Activated T-cell treated with anti-CD3 and anti-CD28 coated beads, Interleukin-2, amount 50 U/mL, for 4 hours (primary cell): Measurements from ENCODE around the gene STAT1. TPM values are rescaled to one million over a fixed set of nuclear protein-coding genes. Genes with fewer than 3 reads are reported as not detected.
"Not testable (repeated sequence)": the region's sequence is repeated elsewhere in the genome, so short reads cannot be mapped to it uniquely, and the experiment has no call there.

Experiments used
- ATAC-seq, 2 donors: fragments of 200-7000 bp; cut with Tn5 transposase; one replicate each; pipeline ENCODE4 v1.10.0; 2021
- DNase-seq: peaks from one replicate; pipeline ENCODE4 v3.0.0-alpha.2; 2020
- H3K27me3 Mint-ChIP-seq: one replicate; pipeline ENCODE4 v1.8.0; 2021; ENCODE audit warnings: low read depth, mixed read lengths
- H3K36me3 Mint-ChIP-seq: one replicate; pipeline ENCODE4 v1.8.0; 2022; ENCODE audit warnings: mixed read lengths; ENCODE audit not compliant: insufficient read depth
- H3K4me1 Mint-ChIP-seq: one replicate; pipeline ENCODE4 v1.8.0; 2021; ENCODE audit warnings: low read depth, mixed read lengths
- H3K4me3 Mint-ChIP-seq: one replicate; pipeline ENCODE4 v1.8.0; 2021; ENCODE audit warnings: mild to moderate bottlenecking, moderate library complexity, mixed read lengths
- H3K9me3 Mint-ChIP-seq: one replicate; pipeline ENCODE4 v1.8.0; 2021; ENCODE audit warnings: mixed read lengths
- total RNA-seq, 3 donors: library from RNA; stranded (reverse); gene quantifications; one replicate each; pipeline ENCODE4 v1.2.1, GENCODE V29; 2021

STAT1 gene
- total RNA-seq, 3 donors from 2014 or later = 222 to 278 (median 268) TPM

DNA sequence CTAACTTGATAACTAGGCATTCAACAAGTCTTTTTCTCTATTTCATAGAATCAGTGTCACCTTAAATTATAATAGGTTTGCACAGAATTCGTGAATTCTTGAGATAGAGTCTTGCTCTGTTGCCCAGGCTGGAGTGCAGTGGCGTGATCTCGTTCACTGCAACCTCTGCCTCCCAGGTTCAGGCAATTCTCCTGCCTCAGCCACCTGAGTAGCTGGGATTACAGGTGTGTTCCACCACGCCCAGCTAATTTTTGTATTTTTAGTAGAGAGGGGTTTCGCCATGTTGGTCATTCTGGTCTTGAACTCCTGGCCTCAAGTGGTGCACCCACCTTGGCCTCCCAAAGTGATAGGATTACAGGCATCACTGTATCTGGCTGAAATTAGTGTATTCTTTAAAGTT lies 52.9 kb downstream of the STAT1 start:
- H3K27me3 Mint-ChIP-seq, ATAC-seq, DNase-seq, H3K9me3 Mint-ChIP-seq, H3K4me3 Mint-ChIP-seq: not testable (repeated sequence)
- Mint-ChIP-seq H3K36me3 (peaks cover 49% of the 10 kb centered on the region), H3K4me1 (peaks cover 17% of the 10 kb centered on the region)

DNA sequence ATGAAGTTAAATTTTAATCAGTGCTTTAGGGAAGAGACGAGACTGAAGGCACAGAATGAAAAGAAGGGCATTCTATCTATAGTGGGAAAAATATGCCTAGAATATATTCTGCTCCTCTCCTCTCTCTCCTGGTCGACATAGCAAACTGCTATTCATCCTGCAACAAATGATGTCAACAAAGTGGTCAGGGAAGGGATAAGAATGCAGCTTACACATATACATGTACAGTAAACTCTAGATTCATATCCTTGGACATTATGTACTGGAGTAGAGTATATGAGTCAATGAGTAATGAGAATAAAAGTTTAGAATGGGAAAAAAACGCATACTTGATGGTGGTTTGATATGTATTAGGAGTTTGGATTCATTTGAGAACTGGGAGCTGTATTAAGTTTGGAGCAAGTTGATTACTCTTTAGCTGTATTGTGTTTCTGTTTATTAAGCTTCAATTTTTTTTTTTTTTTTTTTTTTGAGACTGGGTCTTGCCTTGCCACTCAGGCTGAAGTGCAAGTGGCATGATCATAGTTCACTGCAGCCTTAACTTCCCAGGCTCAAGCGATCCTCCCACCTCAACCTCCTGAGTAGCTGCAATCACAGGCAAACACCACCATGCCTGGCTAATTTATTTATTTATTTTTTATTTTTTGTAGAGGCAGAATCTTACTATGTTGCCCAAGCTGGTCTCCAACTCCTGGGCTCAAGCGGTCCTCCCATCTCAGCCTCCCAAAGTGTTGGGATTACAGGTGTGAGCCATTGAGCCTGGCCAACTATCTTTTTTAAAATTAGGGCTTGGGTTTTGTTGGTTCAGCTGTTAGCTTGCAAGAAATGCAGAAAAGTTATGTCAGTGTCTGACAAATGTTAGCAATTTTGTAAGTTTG lies 53.8 kb downstream of the STAT1 start:
- ATAC-seq (no peak), DNase-seq (no peak)
- Mint-ChIP-seq H3K9me3 (no peaks in the 10 kb centered on the region), H3K4me3 (no peak overlapping the region), H3K36me3 (peaks cover 53% of the 10 kb centered on the region), H3K4me1 (peaks cover 16% of the 10 kb centered on the region), H3K27me3 (no peaks in the 10 kb centered on the region)

DNA sequence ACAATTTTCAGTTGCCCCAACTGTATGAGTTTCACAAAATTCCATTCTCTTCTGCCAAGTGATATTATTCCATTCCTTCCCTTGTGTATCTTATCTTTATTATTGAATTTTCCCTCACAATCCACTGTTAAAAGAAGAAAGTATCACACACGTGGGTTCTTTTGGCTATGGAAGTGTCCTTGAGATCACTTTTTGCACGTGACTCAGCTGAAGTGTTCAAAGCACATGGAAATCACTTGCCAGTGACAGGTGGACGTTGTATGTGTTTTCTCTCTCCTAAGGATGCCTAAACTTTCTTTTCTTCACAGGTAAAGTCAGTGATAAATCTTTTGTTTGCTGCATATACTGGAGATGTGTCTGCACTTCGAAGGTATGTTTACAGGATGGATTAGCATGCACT lies 60.7 kb downstream of the STAT1 start:
- no peak overlapping the region for H3K4me3 Mint-ChIP-seq
- no peaks in the 10 kb centered on the region for H3K27me3 Mint-ChIP-seq
- H3K36me3 Mint-ChIP-seq = peaks cover 11% of the 10 kb centered on the region
- DNase-seq (no peak), ATAC-seq (no peak)
- H3K4me1 Mint-ChIP-seq = no peaks in the 10 kb centered on the region
- no peaks in the 10 kb centered on the region for H3K9me3 Mint-ChIP-seq

DNA sequence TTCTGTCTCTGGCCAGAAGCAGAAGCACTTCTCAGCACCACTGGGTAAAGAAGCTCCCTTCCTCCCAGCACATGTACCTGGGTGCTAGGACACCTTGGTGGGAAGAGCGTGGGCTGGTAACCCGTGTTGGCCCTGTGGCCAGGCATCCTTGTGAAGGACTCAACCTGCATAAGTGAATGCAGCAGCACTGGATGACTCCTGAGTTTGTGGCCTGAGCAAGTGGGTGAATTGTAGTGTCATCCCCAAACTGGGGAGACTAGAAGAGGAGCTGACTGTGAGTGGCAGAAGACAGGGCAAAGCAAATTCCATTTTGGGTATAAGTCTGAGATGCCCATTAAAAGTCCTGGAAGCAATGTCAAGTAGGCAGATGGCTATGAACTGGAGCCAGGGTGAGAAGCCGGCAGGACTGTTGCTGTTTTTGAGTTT lies 63.4 kb downstream of the STAT1 start:
- peaks cover under 1% of the 10 kb centered on the region for H3K36me3 Mint-ChIP-seq
- H3K27me3 Mint-ChIP-seq = no peaks in the 10 kb centered on the region
- H3K4me1 Mint-ChIP-seq = peaks cover 7% of the 10 kb centered on the region
- no peak for DNase-seq
- no peaks in the 10 kb centered on the region for H3K9me3 Mint-ChIP-seq
- ATAC-seq = no peak
- no peak overlapping the region for H3K4me3 Mint-ChIP-seq

DNA sequence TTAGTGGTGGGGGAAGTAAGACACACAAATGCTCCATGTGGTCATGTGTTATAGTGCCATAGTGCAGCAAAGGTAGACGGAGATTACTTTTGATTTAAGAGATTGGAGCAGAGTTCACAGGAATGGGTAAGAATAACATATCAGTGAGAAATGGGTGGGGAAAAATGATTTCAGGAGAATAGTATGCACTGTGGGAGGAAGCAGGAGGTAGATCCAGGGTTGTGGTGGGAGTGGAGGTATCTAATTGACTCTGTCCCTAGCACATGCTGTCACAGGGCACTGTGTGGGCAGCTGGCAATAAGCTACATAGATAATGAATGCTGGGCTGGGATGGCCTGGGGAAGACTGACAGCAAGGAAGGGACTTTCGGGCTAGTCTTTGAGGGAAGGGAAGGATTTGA lies 65.3 kb downstream of the STAT1 start:
- Mint-ChIP-seq H3K27me3 (no peaks in the 10 kb centered on the region), H3K4me3 (no peak overlapping the region)
- no peak for DNase-seq

DNA sequence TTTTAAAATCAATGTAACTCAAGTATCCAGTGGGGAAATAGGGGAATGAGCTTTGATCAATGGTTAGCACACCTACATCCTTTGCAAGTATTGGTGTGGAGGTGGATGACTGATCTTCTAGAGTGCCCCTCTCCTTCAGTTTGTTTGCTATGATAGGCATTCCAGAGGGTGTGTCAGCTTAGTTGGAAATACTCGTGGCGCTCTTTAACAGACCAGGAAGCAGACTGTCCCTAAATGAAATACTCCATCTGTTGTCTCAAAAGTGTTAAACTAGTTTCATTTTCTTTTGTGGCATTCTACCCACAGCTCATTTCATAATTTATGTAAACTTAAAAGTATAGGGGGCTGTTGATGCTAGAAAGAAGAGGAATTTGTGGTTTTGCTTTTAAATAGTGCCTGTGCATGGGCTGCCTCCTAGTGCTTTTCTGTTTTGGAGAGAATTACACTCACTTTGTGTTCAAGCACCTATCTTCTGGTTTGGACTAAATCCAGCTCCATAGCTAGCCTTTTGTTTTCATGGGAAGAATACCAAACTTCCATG lies 66.2 kb downstream of the STAT1 start:
- DNase-seq (no peak), ATAC-seq (peak; percentile 79 to 87)
- Mint-ChIP-seq H3K27me3 (no peaks in the 10 kb centered on the region), H3K4me3 (no peak overlapping the region), H3K4me1 (peaks cover 11% of the 10 kb centered on the region), H3K9me3 (no peaks in the 10 kb centered on the region), H3K36me3 (peaks cover 2% of the 10 kb centered on the region)

More for the DNA sequence above, 65.3 kb downstream of the STAT1 start:
- Mint-ChIP-seq H3K4me1 (peaks cover 11% of the 10 kb centered on the region), H3K36me3 (peaks cover 2% of the 10 kb centered on the region), H3K9me3 (no peaks in the 10 kb centered on the region)
- ATAC-seq = peak in 1 of 2 donors; percentile 23

DNA sequence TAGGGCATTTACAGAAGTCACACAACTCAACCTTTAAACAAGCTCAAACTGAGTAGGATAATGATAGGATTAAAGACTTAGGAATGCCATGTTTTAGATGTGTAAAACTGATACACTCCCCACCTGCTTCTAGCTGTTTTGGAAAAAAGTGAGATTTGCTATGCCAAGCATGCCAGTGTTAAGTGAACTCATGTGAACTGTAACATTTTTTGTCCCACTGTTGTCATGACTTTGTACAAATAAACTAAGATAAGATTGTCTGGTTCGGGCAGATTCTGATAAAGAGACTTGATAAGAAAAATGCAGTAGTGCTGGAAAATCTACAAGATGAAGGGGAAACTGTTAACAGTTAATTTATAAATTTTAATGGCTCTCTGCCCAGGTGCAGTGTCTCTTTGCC lies 66.8 kb downstream of the STAT1 start:
- Mint-ChIP-seq H3K9me3 (no peaks in the 10 kb centered on the region), H3K36me3 (peaks cover 2% of the 10 kb centered on the region), H3K4me3 (no peak overlapping the region), H3K27me3 (no peaks in the 10 kb centered on the region), H3K4me1 (peaks cover 11% of the 10 kb centered on the region)
- no peak for ATAC-seq
- DNase-seq = no peak

DNA sequence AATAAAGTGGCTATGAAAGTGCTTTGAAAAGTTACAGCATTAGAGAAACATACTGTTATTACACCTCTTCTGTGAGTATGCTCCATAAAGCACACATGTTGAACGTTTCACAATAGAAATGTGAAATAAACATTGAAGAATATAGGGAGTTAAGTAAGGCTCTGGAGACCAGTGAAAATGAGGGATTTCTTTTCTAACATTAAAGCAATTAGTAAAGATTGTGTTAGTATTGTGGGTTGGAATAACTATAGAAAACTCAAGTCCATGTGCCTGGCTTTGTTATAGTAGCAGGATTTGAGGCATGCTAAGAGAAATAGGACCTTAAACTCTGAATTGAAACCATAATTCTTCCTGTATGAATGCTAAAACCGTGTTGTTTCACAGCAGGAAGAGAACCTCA lies 70.3 kb downstream of the STAT1 start:
- no peak overlapping the region for H3K4me3 Mint-ChIP-seq
- no peak for DNase-seq
- H3K36me3 Mint-ChIP-seq = peaks cover 4% of the 10 kb centered on the region
- H3K9me3 Mint-ChIP-seq = no peaks in the 10 kb centered on the region
- H3K27me3 Mint-ChIP-seq = no peaks in the 10 kb centered on the region
- ATAC-seq = no peak
- H3K4me1 Mint-ChIP-seq = peaks cover 11% of the 10 kb centered on the region

DNA sequence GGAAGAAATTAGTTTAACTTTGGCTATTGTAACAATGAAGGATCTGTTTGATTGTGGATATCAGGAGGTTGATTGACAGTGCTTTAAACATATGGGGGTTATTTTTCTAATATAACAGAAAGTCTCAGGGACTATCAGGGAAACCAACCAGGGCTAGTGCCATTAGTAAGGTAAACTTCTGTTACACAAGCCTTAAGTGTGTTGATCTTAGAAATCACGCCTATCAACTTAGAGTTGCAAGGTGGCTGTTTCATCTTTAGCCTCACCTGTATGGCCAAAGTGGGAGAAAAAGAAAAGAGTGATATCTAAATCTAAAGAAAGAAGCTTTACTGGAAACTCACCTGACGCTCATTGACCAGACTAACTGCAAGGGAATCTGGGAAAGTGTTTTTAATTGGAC lies 71.3 kb downstream of the STAT1 start:
- Mint-ChIP-seq H3K9me3 (no peaks in the 10 kb centered on the region), H3K4me3 (no peak overlapping the region), H3K27me3 (no peaks in the 10 kb centered on the region), H3K4me1 (peaks cover 12% of the 10 kb centered on the region), H3K36me3 (peaks cover 4% of the 10 kb centered on the region)
- ATAC-seq (no peak), DNase-seq (no peak)

DNA sequence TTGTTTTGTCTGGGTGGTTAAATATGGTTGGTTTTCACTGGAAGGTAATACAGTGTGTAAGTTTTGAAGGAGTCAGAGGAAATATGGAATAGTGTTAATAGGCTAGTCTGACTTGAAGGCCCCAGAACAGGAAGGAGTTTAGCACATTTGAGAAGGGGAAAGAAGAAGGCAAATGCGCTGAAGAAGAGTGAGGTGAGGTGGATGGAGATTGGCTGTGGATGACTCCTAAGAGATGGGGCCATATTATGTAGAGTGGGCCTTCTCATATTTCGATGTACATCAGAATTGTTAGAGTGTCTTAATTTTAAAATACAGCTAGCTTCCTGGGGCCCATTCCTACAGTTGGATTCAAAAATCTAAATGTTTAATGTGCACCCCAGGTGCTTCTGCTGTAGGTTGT lies 72.4 kb downstream of the STAT1 start:
- no peak for ATAC-seq
- Mint-ChIP-seq H3K9me3 (no peaks in the 10 kb centered on the region), H3K27me3 (no peaks in the 10 kb centered on the region), H3K4me3 (no peak overlapping the region), H3K4me1 (peaks cover 10% of the 10 kb centered on the region), H3K36me3 (peaks cover 4% of the 10 kb centered on the region)
- DNase-seq = no peak

DNA sequence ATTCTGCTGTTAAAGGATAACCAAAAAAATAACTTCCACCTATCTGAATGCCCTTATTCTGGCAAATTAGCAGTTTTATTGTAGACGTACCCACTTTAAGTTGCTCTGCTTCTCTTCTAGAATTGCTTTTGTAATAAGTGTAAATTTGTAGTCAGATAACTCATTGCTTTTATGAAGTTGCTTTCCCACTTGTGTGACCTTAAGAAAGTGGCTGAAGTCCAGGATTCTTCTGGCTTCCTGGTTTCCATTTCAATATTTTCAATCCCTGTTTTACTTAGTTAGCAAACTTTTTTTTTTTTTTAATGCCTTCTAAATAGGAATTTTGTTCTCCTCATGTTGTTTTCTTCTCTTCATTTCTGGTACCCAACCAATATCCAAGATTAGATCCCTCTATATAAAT lies 73.5 kb downstream of the STAT1 start:
- no peaks in the 10 kb centered on the region for H3K27me3 Mint-ChIP-seq
- ATAC-seq (no peak), DNase-seq (no peak)
- no peak overlapping the region for H3K4me3 Mint-ChIP-seq
- H3K36me3 Mint-ChIP-seq = peaks cover 4% of the 10 kb centered on the region
- H3K4me1 Mint-ChIP-seq = peaks cover 5% of the 10 kb centered on the region
- no peaks in the 10 kb centered on the region for H3K9me3 Mint-ChIP-seq

DNA sequence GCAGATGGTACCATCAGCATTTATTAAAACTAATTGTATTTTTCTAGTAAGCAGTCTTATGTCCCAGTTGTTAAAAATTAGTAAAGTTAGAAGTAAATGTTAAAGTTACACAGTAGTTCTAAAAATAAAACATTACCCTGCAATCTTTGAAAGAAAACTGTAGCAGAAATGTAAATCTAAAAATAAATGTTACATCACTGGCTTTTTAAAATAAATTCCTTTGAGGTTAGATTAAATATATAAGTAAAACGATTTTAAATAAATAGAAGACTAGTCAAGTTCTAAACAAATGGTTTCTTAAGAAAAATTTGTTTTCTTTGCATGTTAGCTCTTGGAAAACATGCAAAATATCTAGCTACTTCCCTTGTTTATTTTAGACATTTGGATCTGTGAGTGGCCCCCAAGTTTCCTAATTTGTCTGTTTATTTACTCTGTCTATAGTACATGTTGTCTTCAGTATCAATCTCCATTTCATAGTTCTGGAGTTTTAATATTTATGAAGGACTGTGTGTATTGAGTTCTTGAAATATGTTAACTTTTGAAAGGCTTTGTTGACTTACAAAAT lies 75.1 kb downstream of the STAT1 start:
- Mint-ChIP-seq H3K4me1 (peaks cover 4% of the 10 kb centered on the region), H3K27me3 (no peaks in the 10 kb centered on the region), H3K9me3 (no peaks in the 10 kb centered on the region), H3K4me3 (no peak overlapping the region), H3K36me3 (peaks cover 5% of the 10 kb centered on the region)
- ATAC-seq = no peak
- no peak for DNase-seq

DNA sequence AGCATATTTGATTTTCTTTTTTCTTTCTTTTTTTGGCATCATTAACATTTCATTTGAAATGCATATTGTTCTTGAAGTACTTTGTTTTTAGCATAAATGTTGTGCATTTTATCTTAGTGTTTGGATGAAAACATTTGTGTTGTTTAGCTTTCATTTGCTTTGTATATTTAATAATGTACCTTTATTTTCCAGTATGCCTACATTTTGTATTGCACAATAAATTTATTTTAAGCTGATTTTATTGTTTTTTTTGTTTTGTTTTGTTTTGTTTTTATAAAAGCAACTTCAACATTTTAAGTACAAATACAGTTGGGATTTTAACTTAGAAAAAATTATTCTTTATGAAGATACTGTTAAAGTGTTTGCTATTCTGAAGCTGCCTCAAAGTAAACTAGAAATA lies 78.9 kb downstream of the STAT1 start:
- Mint-ChIP-seq H3K4me3 (no peak overlapping the region), H3K36me3 (peaks cover 13% of the 10 kb centered on the region), H3K9me3 (no peaks in the 10 kb centered on the region), H3K27me3 (no peaks in the 10 kb centered on the region), H3K4me1 (peaks cover 11% of the 10 kb centered on the region)
- ATAC-seq (no peak), DNase-seq (no peak)

DNA sequence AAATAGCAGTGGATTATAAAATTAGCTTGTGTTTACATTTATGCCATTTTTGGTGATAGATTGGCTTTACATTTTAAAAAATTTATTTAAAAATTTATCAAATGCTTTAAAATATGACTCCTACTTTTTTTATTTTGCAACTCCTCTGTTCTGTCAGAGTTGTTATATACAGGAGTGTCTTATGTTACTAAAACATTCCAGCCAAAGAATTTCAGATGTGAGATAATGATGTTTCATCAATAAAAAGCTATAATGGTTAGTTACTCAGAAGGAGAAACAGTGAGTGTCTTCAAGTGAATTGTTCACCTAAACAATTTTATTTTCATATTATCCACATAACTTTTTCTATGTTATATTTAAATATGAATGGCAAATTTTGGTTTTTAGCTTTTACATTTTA lies 80.6 kb downstream of the STAT1 start:
- DNase-seq (no peak), ATAC-seq (no peak)
- Mint-ChIP-seq H3K4me3 (no peak overlapping the region), H3K27me3 (no peaks in the 10 kb centered on the region), H3K9me3 (no peaks in the 10 kb centered on the region), H3K36me3 (peaks cover 19% of the 10 kb centered on the region), H3K4me1 (peaks cover 10% of the 10 kb centered on the region)

DNA sequence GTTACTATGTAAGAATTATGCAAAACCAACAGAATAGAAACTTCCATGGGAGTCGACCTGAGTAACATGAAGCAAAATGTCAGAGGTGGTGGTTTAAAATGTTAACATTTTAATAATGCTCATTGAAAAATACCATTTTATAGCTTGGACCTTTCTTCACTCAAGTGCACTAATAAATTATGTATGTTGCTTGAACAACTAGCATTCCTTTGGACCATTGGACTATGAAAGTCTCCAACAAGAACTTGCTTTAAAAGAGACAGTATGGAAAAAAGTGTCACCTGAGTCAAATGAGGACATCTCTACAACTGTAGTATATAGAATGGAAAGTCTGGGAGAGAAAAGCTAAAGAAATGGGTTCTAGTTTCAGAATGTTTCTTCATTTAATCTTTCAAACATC lies 81.5 kb downstream of the STAT1 start:
- DNase-seq (no peak), ATAC-seq (no peak)
- no peaks in the 10 kb centered on the region for H3K9me3 Mint-ChIP-seq
- no peak overlapping the region for H3K4me3 Mint-ChIP-seq
- H3K27me3 Mint-ChIP-seq = no peaks in the 10 kb centered on the region
- peaks cover 21% of the 10 kb centered on the region for H3K36me3 Mint-ChIP-seq
- H3K4me1 Mint-ChIP-seq = peaks cover 10% of the 10 kb centered on the region
